H1 (cell line): ENCODE measurements around the gene ANXA4. TPM values are rescaled to one million over a fixed set of nuclear protein-coding genes. Genes with fewer than 3 reads are reported as not detected.

Experiments used
- CTCF ChIA-PET: fragments of 300-600 bp; sonication (Branson Sonifier 250); formaldehyde crosslinking; loops from one replicate; lab custom pipeline; 2021; ENCODE audit not compliant: partially characterized antibody; lab: Charles Lee
- POLR2A ChIA-PET: fragments of 300-600 bp; sonication (Branson Sonifier 250); formaldehyde crosslinking; loops from one replicate; lab custom pipeline; 2021; ENCODE audit warnings: inconsistent platforms; ENCODE audit not compliant: partially characterized antibody; lab: Charles Lee
- DNase-seq, 2 experiments: peaks; one replicate each; pipeline versions ENCODE4 v3.0.0 to v3.0.0-alpha.2; 2010 to 2022; ENCODE audit warnings: low spot score in 2 of 2, low read depth in 1 of 2, mixed read lengths in 1 of 2
- FAIRE-seq: peaks from 2 replicates; lab custom pipeline; 2011; peaks lifted over from hg19 to GRCh38; lab: Jason Lieb, UNC
- H2AFZ ChIP-seq: 2 replicates; pipeline ENCODE4 v1.8.1; 2012; ENCODE audit warnings: low read length, inconsistent platforms
- H2AK5ac ChIP-seq: 2 replicates; pipeline ENCODE4 v1.6.1; 2013; ENCODE audit warnings: low read depth, low read length
- H2BK120ac ChIP-seq: replicated peaks from 2 replicates; pipeline ENCODE3; 2013; ENCODE audit warnings: low read depth, low read length, inconsistent platforms
- H2BK12ac ChIP-seq: 2 replicates; pipeline ENCODE4 v1.6.1; 2013; ENCODE audit warnings: low read depth, low read length
- H2BK15ac ChIP-seq: 2 replicates; pipeline ENCODE4 v1.6.1; 2013; ENCODE audit warnings: low read length
- H2BK20ac ChIP-seq: 2 replicates; pipeline ENCODE4 v1.6.1; 2013; ENCODE audit warnings: low read length
- H2BK5ac ChIP-seq: 2 replicates; pipeline ENCODE4 v1.6.1; 2013; ENCODE audit warnings: low read depth, low read length
- H3K14ac ChIP-seq: 2 replicates; pipeline ENCODE4 v1.6.1; 2013; ENCODE audit warnings: inconsistent platforms; ENCODE audit not compliant: insufficient read length
- H3K18ac ChIP-seq: 2 replicates; pipeline ENCODE4 v1.6.1; 2013; ENCODE audit warnings: low read length; ENCODE audit errors: extremely low read depth
- H3K23ac ChIP-seq: 2 replicates; pipeline ENCODE4 v1.6.1; 2013; ENCODE audit warnings: inconsistent platforms; ENCODE audit not compliant: insufficient read length
- H3K23me2 ChIP-seq: 2 replicates; pipeline ENCODE4 v1.6.1; 2013; ENCODE audit warnings: low read depth, low read length
- H3K27ac ChIP-seq: 2 replicates; pipeline ENCODE4 v1.6.1; 2011; ENCODE audit warnings: low read depth, low read length, inconsistent platforms
- H3K27me3 ChIP-seq, 4 experiments: replicated peaks in 1 of 4; 1 replicate in 1 of 4; 2 replicates in 3 of 4; pipeline versions ENCODE4 v1.6.1 to v1.8.1; 2011 to 2013; ENCODE audit warnings: low read length in 3 of 4, mild to moderate bottlenecking in 3 of 4, inconsistent platforms in 2 of 4, mixed read lengths in 2 of 4, moderate library complexity in 1 of 4; ENCODE audit not compliant: control insufficient read depth in 3 of 4, insufficient read depth in 3 of 4; ENCODE audit errors: extremely low read depth in 1 of 4
- H3K36me3 ChIP-seq, 4 experiments: 2 replicates each; pipeline versions ENCODE4 v1.6.1 to v1.8.1; 2011 to 2013; ENCODE audit warnings: mild to moderate bottlenecking in 4 of 4, low read length in 3 of 4, moderate library complexity in 2 of 4, control low read depth in 1 of 4, inconsistent platforms in 1 of 4; ENCODE audit not compliant: insufficient read depth in 4 of 4, control insufficient read depth in 2 of 4
- H3K4ac ChIP-seq: replicated peaks from 2 replicates; pipeline ENCODE3; 2013; ENCODE audit warnings: low read length, low read depth, mixed read lengths, inconsistent platforms; ENCODE audit not compliant: insufficient read length
- H3K4me1 ChIP-seq, 4 experiments: replicated peaks in 1 of 4; 1 replicate in 1 of 4; 2 replicates in 3 of 4; pipeline versions ENCODE4 v1.6.1 to v1.8.1; 2011 to 2013; ENCODE audit warnings: low read length in 3 of 4, inconsistent platforms in 2 of 4, mixed read lengths in 1 of 4; ENCODE audit not compliant: insufficient read depth in 4 of 4, control insufficient read depth in 3 of 4
- H3K4me2 ChIP-seq, 2 experiments: 2 replicates each; pipeline versions ENCODE4 v1.6.1 to v1.8.1; 2011 to 2013; ENCODE audit warnings: low read depth in 2 of 2, low read length in 2 of 2, control low read depth in 1 of 2, inconsistent platforms in 1 of 2, mild to moderate bottlenecking in 1 of 2; ENCODE audit not compliant: insufficient read depth in 1 of 2
- H3K4me3 ChIP-seq, 4 experiments: fragments of 200-600, 300-600 bp in 1 of 4; sonication (generic), shearing (Covaris generic), sonication (Bioruptor Twin) in 1 of 4; 2 replicates each; pipeline versions ENCODE4 v1.5.1 to v1.8.1; 2011 to 2016; ENCODE audit warnings: low read length in 4 of 4, low read depth in 3 of 4, control low read depth in 2 of 4, inconsistent platforms in 2 of 4, mild to moderate bottlenecking in 2 of 4, mixed read lengths in 1 of 4, moderate library complexity in 1 of 4; ENCODE audit not compliant: insufficient read depth in 2 of 4; ENCODE audit errors: extremely low read depth in 1 of 4
- H3K56ac ChIP-seq: replicated peaks from 2 replicates; pipeline ENCODE3; 2013; ENCODE audit warnings: low read depth, mild to moderate bottlenecking, mixed read lengths, low read length, inconsistent platforms; ENCODE audit not compliant: insufficient read length
- H3K79me1 ChIP-seq: 2 replicates; pipeline ENCODE4 v1.6.1; 2013; ENCODE audit warnings: low read depth, low read length, control low read depth
- H3K79me2 ChIP-seq, 2 experiments: 2 replicates each; pipeline versions ENCODE4 v1.6.1 to v1.8.1; 2012 to 2013; ENCODE audit warnings: low read length in 2 of 2, mild to moderate bottlenecking in 2 of 2, inconsistent platforms in 1 of 2; ENCODE audit not compliant: insufficient read depth in 2 of 2, control insufficient read depth in 1 of 2
- H3K9ac ChIP-seq, 4 experiments: replicated peaks in 1 of 4; 1 replicate in 1 of 4; 2 replicates in 3 of 4; pipeline versions ENCODE4 v1.6.1 to v1.8.1; 2011 to 2013; ENCODE audit warnings: low read depth in 3 of 4, low read length in 3 of 4, control low read depth in 2 of 4, mild to moderate bottlenecking in 2 of 4, moderate library complexity in 2 of 4, inconsistent platforms in 1 of 4; ENCODE audit errors: extremely low read depth in 1 of 4
- H3K9me3 ChIP-seq, 2 experiments: 2 replicates each; pipeline versions ENCODE4 v1.6.1 to v1.8.1; 2012 to 2013; ENCODE audit warnings: mild to moderate bottlenecking in 2 of 2, moderate library complexity in 2 of 2, control low read depth in 1 of 2, inconsistent platforms in 1 of 2, low read depth in 1 of 2, low read length in 1 of 2, mixed read lengths in 1 of 2; ENCODE audit not compliant: insufficient read depth in 2 of 2
- H4K20me1 ChIP-seq, 2 experiments: replicated peaks in 1 of 2; 2 replicates each; pipeline versions ENCODE3 to v1.8.1; 2011 to 2013; ENCODE audit warnings: inconsistent platforms in 2 of 2, low read length in 2 of 2, mild to moderate bottlenecking in 1 of 2; ENCODE audit not compliant: insufficient read depth in 2 of 2, control insufficient read depth in 1 of 2
- H4K5ac ChIP-seq: 2 replicates; pipeline ENCODE4 v1.6.1; 2013; ENCODE audit warnings: low read length, low read depth, mixed read lengths, inconsistent platforms; ENCODE audit not compliant: insufficient read length
- H4K8ac ChIP-seq: 2 replicates; pipeline ENCODE4 v1.8.0; 2013; ENCODE audit warnings: mild to moderate bottlenecking, moderate library complexity, low read length, inconsistent platforms; ENCODE audit not compliant: insufficient read depth; ENCODE audit errors: extremely low read depth
- H4K91ac ChIP-seq: replicated peaks from 2 replicates; pipeline ENCODE3; 2013; ENCODE audit warnings: low read length, mixed read lengths, inconsistent platforms; ENCODE audit not compliant: insufficient read length
- CBX5 ChIP-seq: fragments of 300-800, 300-1000 bp; sonication (generic); IDR thresholded peaks from 2 replicates; pipeline ENCODE4 v1.7.1; 2016; ENCODE audit warnings: antibody characterized with exemption, low read length, low read depth
- CBX8 ChIP-seq: fragments of 300-800, 300-1000 bp; sonication (generic); IDR thresholded peaks from 2 replicates; pipeline ENCODE4 v1.7.1; 2016; ENCODE audit warnings: low read depth, low read length, borderline replicate concordance
- CEBPB ChIP-seq: IDR thresholded peaks from 2 replicates; pipeline ENCODE4 v1.6.1; 2012; ENCODE audit warnings: low read depth, low read length
- CHD1 ChIP-seq: IDR thresholded peaks from 2 replicates; pipeline ENCODE4 v1.6.1; 2012; ENCODE audit warnings: low read depth, low read length, improper control_type of control experiment
- EGR1 ChIP-seq: IDR thresholded peaks from 2 replicates; pipeline ENCODE4 v1.6.1; 2011; ENCODE audit warnings: low read depth, low read length, borderline replicate concordance
- FOSL1 ChIP-seq: IDR thresholded peaks from 2 replicates; pipeline ENCODE4 v1.6.1; 2011; ENCODE audit warnings: mild to moderate bottlenecking, low read depth, low read length, moderate library complexity; ENCODE audit not compliant: insufficient read depth
- GABPA ChIP-seq: IDR thresholded peaks from 2 replicates; pipeline ENCODE4 v1.6.1; 2011; ENCODE audit warnings: mild to moderate bottlenecking, low read length, moderate library complexity, borderline replicate concordance; ENCODE audit not compliant: insufficient read depth
- KDM1A ChIP-seq: fragments of 200-600, 300-600 bp; sonication (generic); IDR thresholded peaks from 2 replicates; pipeline ENCODE4 v1.7.1; 2016; ENCODE audit warnings: mild to moderate bottlenecking, low read length, borderline replicate concordance
- PHF8 ChIP-seq: fragments of 200-600 bp; sonication (generic); conservative IDR thresholded peaks from 2 replicates; pipeline ENCODE4 v1.7.1; 2012; ENCODE audit warnings: low read depth, mild to moderate bottlenecking, inconsistent platforms, low read length, moderate library complexity
- RAD21 ChIP-seq, 2 experiments: IDR thresholded peaks in 1 of 2; conservative IDR thresholded peaks in 1 of 2; 2 replicates each; pipeline ENCODE4 v1.6.1; 2011; ENCODE audit warnings: low read depth in 2 of 2, low read length in 2 of 2, improper control_type of control experiment in 1 of 2, inconsistent platforms in 1 of 2, mild to moderate bottlenecking in 1 of 2, moderate library complexity in 1 of 2
- SIRT6 ChIP-seq: IDR thresholded peaks from one replicate; pipeline ENCODE4 v1.7.1; 2012; ENCODE audit warnings: low read length, inconsistent platforms
- SIX5 ChIP-seq: IDR thresholded peaks from 2 replicates; pipeline ENCODE4 v1.6.1; 2011; ENCODE audit warnings: mild to moderate bottlenecking, low read depth, low read length
- SRF ChIP-seq: IDR thresholded peaks from 2 replicates; pipeline ENCODE4 v1.6.1; 2011; ENCODE audit warnings: mild to moderate bottlenecking, low read depth, low read length, moderate library complexity
- WGBS, 2 experiments: shearing (Covaris generic) in 1 of 2; methylation state at CpG; one replicate each; pipeline versions ENCODE4 v1.1.6 to v1.1.7; 2013 to 2015; ENCODE audit warnings: low lambda C conversion rate in 2 of 2, mixed read lengths in 2 of 2, inconsistent platforms in 1 of 2, low coverage in 1 of 2, missing lambda C conversion rate in 1 of 2; ENCODE audit not compliant: insufficient replicate concordance in 2 of 2, insufficient coverage in 1 of 2, insufficient read length in 1 of 2; ENCODE audit errors: extremely low coverage in 1 of 2, missing lambda C conversion rate in 1 of 2; 5-methylcytosine and 5-hydroxymethylcytosine counted together
- polyA plus RNA-seq, 7 experiments: library from polyadenylated mRNA; depleted of rRNA in 3 of 7; stranded (reverse) in 5 of 7; unstranded in 2 of 7; fragments of >200 nt in 5 of 7; fragments of 200-250 nt in 2 of 7; gene quantifications; 1 replicate in 5 of 7; 2 replicates in 1 of 7; 4 replicates in 1 of 7; pipeline versions ENCODE4 v1.2.1 to v1.2.3, GENCODE V29; 2011 to 2013; ENCODE audit warnings: missing spikeins in 2 of 7, mixed read lengths in 2 of 7
- total RNA-seq: library from RNA; stranded (reverse); fragmentation: NEBNext Ultra II Directional; extraction: Animal tissue kit (Norgen Biotek cat#: 25700); gene quantifications from 2 replicates; pipeline ENCODE4 v1.2.1, GENCODE V29; 2021
- TF ChIP-seq, protein P1 (sequence below): IDR thresholded peaks from 2 replicates; pipeline ENCODE4 v1.6.1; 2012; ENCODE audit warnings: inconsistent platforms

ANXA4 gene
- total and polyA plus RNA-seq, 2 of the 8 experiments (the other 6 are each of a cell fraction or from before 2014, with no cell fraction given): 9.4 to 17.6 TPM

DNA sequence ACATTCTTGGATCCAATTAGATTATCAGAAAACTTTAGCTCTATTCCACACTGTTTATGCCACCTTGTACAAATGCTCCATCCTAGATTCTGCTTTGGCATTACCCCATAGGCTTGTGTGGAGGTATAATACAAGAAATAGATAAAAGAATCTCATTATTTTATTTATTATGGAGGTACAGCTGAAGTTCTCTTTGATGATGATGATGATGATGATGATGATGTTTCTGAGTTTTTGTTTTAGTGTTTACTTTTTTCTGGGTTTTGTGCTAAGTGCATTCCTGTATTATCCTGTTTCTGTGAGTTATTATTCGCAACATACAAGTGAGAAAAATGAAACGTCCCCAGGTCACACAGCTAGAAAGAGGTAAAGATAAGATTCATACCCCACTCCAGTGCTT, 43.4 kb downstream of the ANXA4 start:
- Histone ChIP-seq H2AFZ (no peak overlapping the region), H3K14ac (no peak overlapping the region), H3K9ac (no peak overlapping the region), H3K4me1 (peaks cover 4 to 23% (median 8%) of the 10 kb centered on the region in 4 experiments; a peak in 6 of 7 replicates), H3K27me3 (no peaks in the 10 kb centered on the region), H4K91ac (no peak overlapping the region), H3K4ac (no peak overlapping the region), H4K5ac (no peak overlapping the region), H3K36me3 (no peaks in the 10 kb centered on the region), H2BK120ac (no peak overlapping the region), H2BK12ac (no peak overlapping the region), H2BK5ac (no peak overlapping the region), H2BK15ac (no peak overlapping the region), H3K4me2 (no peak overlapping the region), H3K56ac (no peak overlapping the region), H3K23ac (no peak overlapping the region), H3K23me2 (no peaks in the 10 kb centered on the region), H3K79me2 (no peaks in the 10 kb centered on the region), H2AK5ac (no peak overlapping the region), H3K18ac (no peak overlapping the region), H4K20me1 (no peaks in the 10 kb centered on the region), H3K27ac (no peak overlapping the region), H2BK20ac (no peak overlapping the region), H4K8ac (no peak overlapping the region), H3K4me3 (no peak overlapping the region), H3K79me1 (no peaks in the 10 kb centered on the region), H3K9me3 (no peaks in the 10 kb centered on the region; a peak in 1 of 4 replicates)
- CTCF ChIA-PET: interaction anchor here (0.6 to 1.1 kb wide), 2 partner anchors 9 to 213 kb away, joined by 4 to 5 read pairs; no protein-coding TSS in a partner anchor
- POLR2A ChIA-PET: no interaction called here
- FAIRE-seq (no peak), DNase-seq (no peak)
- WGBS, 2 experiments: 89% methylated on average over 2 of the region's 2 CpGs; no CpG with 5 or more reads in 1 of the 2 experiments
- TF ChIP-seq PHF8 (no peak), CEBPB (no peak), RAD21 (IDR thresholded peaks at IDR 0.05 in 1 of 2, conservative IDR thresholded peaks at IDR 0.05 in 1 of 2; ENCODE audit: low read depth in 2 of 2, low read length in 2 of 2) (no peak), EGR1 (no peak), FOSL1 (no peak), SIRT6 (no peak), CBX5 (no peak), GABPA (no peak), SIX5 (no peak), CBX8 (no peak), CHD1 (no peak), KDM1A (no peak), SRF (no peak)
- TF ChIP-seq, protein P1, sequence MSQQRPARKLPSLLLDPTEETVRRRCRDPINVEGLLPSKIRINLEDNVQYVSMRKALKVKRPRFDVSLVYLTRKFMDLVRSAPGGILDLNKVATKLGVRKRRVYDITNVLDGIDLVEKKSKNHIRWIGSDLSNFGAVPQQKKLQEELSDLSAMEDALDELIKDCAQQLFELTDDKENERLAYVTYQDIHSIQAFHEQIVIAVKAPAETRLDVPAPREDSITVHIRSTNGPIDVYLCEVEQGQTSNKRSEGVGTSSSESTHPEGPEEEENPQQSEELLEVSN: no peak
